NCI-H187 treated with DMSO at 0.1 percent for 48 hours (cell line): ENCODE measurements around the gene PFKFB4.

ENCODE experiments used
- DNase-seq: peaks from one replicate; lab custom pipeline; 2025; lab: John Stamatoyannopoulos, UW

The PFKFB4 gene

DNA sequence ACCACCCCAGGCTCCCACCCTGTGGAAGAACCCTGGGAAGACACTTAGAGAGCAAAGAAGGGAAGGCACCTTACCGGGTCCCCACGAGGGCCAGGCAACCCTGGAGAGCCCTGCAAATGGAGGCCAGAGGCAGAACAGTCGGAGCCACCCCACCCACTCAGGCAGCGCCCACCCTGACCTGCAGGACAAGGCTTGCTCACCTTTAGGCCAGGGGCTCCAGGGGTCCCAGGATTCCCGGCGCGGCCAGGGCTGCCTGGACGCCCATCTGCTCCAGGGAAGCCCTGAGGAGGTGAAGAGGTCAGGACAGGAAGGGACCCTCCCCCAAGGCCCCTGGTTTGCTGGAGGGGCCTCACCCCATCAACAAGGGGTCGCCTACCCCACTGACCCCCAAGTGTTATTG, 28.2 kb upstream of the PFKFB4 start:
- DNase-seq: no peak

DNA sequence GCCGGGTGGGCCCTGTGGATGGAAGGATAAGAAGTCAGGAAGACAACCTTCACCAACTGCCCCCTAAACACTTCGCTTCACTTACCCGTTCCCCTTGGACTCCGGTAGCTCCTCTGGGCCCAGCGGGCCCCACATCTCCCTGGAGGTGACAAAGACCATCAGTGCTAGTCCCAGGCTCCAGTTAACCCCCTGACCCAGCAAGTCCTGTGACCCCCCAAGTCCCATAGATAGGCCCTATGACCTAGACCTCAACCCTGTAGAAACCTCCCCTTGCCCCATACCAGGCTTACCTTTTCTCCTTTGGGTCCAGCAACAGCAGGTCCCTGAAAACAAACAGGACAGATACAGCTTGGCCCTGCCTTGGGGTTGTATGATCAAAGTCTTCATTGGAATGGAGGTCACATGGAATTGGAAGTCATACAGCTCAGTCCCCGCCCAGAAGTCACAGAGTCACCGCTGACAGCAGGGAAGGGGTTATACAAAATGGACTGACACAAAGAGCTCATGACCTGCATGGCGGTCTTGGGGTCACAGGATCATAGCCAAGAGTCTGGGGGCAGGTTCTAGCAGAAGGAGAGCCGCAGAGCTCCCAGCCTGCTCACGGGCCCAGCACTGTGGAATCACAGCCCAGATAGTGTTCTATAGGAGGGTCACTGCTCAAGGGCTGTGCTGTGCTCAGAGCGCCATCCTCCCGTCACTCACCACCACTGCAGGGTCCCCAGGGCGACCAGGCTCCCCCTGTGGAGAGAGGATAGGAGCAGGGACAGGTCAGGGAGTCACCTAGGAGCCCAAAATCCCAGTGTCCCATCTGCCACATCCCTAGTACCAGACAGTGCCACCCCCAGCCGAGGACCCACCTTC, 25.2 kb upstream of the PFKFB4 start:
- DNase-seq: no peak

DNA sequence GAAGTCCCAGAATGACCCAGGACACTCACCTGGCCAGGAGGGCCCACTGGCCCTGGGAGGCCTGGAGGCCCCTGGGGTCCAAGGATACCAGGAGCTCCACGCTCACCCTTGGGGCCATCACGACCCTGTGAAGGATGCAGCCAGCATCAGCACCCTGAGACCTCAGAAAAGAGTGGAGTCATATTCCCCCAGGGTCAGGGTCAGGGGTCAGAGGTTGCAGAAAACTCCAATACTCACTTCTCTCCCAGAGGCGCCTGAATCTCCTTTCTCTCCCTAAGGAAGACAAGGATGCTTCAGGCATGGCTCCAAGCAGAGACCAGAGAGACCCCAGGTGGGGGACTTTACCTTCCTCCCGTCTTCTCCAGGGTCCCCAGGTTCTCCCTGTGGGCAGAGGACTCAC, 20.0 kb upstream of the PFKFB4 start:
- no peak for DNase-seq

DNA sequence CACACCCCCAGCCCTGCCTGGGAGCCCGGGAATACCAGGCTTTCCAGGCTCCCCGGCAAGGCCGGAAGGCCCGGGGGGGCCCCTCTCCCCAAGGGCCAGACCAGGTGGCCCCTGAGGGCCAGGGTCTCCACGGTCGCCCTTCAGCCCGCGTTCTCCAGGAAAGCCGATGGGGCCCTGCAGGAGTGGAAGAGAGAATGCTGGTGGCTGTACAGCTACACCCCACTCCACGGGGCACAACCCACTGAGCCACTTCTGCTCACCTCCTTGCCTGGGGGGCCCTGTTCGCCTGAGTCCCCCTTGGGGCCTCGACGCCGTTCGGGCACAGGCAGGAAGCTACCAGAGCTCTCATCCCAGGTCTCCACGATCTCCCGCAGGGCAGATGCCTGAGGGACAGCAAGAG, 18.8 kb upstream of the PFKFB4 start:
- no peak for DNase-seq

DNA sequence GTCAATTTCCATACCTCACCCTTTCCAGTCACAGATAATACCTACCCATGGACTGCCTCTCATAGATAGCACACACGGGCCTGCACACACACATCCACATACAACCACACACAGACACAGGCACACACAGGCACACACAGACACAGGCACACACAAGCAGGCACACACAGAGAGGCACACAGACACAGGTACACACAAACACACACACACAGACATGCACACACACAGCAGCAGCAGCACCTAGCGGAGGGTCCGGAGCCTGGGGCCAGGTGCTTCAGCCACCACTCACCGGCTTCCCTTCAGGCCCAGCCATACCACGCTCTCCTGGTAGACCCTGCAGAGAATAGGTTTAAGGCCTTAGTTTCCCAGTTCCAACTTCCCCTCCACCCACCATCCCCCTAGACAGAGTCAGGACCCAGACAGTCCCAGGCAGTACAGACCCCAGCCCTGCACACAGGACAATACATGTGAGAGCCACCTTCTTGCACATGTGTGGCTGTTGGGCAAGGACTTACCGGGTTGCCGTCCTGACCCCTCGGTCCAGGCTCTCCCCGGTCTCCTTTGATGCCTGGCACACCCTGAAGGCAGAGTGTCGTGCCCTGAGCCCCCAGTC, 17.5 kb upstream of the PFKFB4 start:
- DNase-seq: no peak

DNA sequence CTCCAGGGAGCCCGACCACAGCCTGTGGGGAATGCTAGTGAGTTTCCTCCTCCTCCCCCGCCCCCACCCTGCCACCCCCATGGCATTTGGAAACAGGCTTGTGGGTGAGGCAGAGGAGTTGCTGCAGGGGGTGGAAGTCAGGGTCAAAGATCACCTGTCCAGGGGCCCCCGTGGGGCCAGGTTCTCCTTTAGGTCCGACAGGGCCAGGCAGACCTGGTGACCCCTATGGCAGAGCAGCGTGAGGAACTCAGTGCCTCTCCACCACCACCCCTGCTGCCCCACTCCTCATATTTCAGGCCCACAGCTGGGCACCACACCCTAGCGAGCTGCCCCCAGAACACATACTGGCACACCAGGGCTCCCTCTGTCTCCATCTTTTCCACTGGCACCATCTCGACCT, 15.9 kb upstream of the PFKFB4 start:
- no peak for DNase-seq

DNA sequence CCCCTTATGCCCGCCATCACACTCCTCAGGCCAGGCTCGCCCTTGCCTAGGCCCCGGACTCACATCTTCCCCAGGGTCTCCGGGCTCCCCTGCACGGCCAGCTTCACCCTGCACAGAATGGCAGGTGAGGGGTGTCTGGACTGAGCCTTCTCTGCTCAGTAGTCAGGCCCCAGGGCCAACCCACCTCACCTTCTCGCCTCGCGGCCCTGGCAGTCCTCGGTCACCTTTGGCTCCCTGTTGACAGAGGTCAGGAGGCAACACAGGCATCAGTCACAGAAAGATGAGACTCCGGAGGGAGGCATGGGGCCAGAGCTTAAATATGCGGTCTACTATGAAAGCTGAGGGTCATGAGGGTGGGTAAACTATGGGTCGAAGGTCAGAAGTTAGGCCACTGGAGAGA, 15.3 kb upstream of the PFKFB4 start:
- no peak for DNase-seq

DNA sequence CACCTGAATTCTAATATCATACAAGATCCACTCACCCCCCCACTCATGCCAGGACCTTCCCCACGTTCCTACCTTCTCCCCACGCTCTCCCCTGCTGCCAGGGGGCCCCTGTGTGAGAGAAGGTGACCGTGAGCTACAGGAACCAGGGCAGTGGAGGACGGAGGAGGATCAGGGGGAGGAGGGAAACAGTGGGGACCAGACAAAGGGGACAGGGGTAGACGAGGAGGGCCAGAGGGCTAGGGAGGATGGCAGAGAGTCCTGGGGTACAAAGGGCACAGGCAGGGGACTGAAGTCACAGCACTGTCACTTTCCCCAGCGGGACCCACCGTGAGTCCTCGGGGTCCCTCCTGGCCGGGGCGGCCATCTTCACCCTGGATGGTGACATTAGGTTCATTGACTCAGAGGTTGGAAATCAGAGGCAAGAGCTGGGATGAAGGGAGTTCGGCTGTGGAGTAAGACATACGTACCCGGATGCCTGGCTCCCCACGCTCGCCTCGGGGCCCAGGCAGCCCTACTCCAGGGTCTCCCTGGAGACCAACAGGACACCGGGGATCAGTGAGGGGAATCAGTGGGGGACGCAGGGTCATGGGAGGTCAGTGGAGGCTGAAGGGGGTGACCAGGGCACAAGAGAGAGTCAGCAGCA, 13.3 kb upstream of the PFKFB4 start:
- DNase-seq: no peak

DNA sequence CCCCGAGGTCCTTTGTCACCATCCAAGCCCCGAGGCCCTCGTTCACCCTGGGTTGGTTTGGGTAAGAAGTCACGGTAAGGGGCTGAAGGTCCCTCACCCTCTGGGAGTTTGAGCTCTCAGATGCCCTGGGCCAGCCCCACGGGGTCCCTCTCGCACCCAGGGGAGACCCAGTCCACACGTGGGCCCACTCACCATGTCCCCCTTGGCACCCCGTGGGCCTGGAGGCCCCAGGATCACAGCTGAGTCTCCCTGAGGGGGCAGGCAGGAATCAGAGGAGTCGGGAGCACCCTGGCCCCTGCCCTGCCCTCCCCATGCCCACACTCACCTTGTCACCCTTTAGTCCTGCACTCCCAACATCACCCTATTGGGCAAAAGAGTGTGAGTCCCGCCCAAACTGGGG, 12.8 kb upstream of the PFKFB4 start:
- no peak for DNase-seq

DNA sequence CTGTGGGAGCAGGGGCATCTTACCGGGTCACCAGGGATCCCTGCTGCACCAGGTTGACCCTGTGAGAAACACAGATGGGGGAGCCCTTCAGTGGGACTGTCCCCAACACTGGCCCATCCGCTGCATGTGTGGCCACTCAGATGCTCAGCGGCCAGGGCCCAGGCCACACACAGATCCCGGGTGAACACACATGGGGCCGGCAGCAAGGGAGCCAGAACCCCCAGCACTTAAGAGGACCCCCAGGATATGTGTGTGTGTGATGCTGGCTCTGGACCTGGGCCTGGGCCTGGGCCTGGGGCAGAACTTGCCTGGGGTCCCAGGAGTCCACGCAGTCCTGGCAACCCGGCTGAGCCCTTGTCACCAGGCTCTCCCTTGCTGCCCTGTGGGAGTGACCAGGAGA, 11.9 kb upstream of the PFKFB4 start:
- no peak for DNase-seq

DNA sequence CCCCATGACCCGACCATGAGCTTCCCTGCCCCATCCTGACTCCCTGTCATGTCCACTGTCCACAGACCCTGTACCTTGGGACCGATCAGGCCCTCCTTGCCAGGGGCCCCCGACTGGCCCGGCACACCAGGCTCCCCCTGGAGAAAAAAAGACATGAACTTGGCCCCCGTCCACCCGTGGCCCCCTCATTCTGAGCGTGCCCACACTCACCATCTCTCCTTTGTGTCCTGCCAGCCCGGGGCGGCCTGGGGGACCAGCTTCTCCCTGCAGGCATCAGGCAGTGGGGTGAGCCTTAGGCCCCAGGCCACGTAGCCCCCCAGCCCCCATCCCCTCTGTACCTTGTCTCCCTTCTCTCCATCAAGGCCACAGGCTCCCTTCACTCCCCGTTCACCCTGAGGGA, 10.9 kb upstream of the PFKFB4 start:
- no peak for DNase-seq

DNA sequence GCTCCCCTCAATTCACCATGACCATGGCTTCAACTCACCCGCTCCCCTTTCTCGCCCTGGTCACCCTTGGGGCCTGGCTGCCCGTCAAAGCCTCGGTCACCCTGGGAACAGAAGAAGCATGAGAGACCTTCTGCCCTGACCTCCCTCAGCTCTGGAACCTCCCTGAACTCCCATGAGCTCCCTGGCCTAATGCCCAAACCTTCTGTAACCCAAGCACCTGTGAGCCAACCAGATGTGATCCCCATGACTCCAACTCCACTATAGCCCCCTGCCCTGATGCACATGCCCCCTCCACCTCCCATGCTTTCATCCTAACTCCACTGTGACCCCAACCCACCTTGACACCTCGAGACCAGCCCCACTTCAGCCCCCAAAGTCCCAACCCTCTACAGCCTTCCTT, 10.5 kb upstream of the PFKFB4 start:
- DNase-seq: no peak

DNA sequence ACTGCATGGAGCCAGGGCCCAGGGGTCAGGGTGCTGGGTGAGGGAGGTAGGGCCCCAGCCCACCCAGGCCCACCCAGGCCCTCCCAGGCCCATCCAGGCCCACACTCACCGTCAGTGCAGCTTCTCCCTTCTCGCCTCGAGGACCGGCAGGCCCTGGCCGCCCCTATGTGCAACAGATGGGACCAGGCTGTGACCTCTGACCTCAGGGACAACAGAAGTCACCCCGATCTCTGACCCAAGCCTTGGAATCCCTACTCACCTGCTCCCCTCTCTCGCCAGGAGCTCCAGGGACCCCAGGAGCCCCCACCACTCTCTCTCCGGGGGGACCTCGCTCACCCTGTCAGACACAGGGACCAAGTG, 9.8 kb upstream of the PFKFB4 start:
- DNase-seq: no peak

DNA sequence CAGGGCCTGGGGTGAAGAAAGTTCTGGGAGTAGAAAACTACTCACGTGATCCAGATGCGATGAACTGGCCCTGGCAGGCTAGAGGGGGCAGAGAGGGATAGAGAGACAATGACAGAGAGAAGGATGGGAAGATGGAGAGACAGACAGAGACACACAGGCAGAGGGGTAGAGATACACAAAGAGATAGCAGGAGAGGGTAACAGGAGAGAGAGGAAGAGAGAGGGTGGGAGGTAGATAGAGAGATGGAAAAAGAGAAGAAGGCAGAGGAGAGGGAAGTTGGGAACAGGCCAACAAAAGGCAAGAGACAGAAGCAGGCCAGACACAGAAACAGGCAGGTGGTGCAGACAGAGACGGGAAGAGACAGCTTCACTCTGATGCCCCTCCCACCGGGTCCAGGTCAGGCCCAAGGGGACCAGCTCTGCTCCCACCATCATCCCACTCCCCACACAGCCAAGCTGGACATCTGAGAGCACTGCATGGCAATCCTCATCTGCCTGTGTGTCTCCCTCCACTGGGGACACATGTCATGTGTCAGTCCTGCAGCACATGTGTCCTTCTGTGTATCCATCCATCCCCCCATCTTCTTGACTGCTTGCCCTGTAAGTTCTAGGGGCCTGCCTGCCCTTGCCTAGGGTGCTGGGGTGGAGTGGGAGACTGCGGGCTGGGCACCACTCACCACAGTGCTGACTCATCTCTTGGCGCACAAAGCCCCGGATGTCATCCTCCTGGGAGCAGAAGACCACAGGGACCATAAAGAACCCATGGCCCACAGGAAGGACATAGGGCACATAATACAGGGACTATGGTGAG, 9.2 kb upstream of the PFKFB4 start:
- DNase-seq: no peak

DNA sequence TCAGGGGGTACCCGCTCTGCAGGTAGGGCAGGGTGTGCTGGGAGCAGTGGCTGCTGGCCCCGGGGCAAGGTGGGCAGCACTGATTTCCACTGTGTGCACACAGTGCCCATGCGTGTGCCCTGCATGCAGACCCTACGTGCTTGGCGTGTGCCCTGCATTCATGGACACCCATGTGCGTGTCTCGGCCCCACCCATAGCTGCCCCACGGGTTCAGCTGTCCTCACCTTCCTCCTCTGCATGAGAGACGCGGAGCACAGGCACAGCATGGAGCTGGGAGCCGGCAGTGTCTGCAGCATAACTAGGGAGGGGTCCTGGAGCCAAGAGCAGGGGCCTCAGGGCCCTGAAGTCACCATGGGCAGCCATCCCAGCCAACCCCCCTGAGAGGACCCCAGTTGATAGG, 8.6 kb upstream of the PFKFB4 start:
- DNase-seq: no peak

DNA sequence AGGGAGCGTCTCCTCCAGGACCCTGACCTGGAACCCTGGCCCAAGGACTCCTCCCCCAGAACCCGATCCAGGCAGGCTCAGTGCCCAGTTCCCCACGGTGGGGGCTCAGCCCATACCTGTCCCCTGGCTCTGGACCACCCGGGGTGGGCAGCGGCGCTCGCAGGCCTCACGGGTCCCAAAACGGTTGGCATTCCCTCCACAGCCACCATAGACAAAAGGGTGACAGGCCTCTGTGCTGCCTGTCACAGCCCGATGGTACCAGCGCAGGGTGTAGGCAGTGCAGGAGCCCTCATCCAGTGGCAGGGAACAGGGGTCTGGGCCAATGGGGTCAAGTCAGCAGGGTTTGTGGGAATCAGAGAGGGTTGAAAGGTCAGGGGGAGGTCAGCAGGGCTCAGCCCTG, 8.1 kb upstream of the PFKFB4 start:
- no peak for DNase-seq

DNA sequence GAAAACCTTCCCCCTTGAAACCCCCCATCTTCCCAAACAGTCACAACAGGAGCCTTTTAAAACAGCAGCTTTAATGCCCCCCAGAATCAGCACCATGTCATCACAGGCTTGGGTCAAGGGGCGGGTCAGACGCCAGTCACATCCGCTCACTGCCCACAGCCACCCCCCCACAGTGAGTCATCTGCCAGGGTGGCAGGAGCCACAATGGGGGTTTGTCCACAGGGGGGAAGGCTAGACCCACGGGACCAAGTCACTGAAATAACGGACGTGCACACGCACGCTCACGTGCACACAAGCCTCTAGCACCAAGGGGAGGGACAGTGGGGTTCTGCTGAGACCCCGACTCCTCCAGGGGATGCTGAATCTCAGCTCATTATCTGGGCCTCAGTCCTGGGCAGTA, 7.4 kb upstream of the PFKFB4 start:
- no peak for DNase-seq

DNA sequence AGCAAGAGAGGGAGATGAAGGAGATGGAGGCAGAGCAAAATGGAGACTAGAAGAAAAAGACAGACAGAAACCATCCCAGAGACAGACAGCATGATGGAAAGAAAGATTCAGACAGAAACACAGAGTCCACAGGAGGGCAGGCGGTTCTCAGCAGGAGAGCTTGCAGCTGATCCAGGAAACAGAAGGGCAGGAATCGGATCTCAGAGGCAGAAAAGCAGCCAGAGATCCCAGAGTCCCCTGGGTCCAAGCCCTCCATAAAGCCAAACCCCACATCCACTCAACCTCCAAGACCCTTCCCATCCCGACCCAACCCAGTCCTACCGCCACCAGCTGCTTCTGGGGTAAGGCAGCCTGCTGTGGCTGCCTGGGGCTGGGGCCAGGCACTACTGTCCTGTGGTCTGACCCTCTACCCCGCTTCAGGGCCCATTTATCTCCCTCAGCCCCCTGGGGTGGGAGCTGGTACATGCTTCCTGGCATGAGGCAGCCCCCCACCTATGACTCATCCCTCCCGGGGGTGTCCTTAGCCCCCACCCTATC, 6.8 kb upstream of the PFKFB4 start, which contains the start of gene UCN2:
Gene UCN2, minus strand, starts transcription at position 400 of the 537 bp plus-strand sequence. CDS start 657 bp downstream, outside the sequence.
- DNase-seq: no peak

DNA sequence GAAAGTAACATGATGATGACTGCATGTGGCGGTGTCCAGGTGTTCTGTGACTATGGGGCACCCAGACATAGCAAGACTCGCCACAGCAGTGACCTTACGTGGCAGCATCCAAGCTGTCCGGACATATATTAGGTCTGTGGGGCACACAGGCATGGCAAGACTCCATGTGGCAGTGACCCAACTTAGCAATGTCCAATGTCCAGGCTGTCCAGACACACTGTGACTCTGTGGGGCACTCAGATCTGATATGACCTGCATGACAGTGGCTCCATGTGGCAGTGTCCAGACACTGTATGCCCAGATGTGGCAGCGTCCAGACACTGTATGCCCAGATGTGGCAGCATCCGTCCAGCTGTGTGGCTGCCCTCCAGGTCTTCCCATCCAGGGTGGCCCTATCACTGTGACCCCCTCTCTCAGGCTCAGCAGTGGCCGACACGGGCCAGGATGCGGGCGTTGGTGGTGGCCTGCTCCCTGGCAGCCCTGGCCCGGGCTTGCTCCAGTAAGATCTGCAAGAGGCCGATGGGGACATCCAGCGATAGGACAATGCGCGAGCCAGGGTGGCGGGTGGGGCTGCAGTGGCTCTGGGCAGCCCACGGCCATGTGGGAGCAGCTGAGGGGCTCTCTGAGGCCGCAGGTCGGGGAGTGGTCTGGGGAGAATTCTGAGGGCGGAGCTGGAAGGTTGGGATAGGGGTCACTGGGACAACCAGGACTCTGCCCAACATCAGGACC, 5.9 kb upstream of the PFKFB4 start:
- DNase-seq: no peak

DNA sequence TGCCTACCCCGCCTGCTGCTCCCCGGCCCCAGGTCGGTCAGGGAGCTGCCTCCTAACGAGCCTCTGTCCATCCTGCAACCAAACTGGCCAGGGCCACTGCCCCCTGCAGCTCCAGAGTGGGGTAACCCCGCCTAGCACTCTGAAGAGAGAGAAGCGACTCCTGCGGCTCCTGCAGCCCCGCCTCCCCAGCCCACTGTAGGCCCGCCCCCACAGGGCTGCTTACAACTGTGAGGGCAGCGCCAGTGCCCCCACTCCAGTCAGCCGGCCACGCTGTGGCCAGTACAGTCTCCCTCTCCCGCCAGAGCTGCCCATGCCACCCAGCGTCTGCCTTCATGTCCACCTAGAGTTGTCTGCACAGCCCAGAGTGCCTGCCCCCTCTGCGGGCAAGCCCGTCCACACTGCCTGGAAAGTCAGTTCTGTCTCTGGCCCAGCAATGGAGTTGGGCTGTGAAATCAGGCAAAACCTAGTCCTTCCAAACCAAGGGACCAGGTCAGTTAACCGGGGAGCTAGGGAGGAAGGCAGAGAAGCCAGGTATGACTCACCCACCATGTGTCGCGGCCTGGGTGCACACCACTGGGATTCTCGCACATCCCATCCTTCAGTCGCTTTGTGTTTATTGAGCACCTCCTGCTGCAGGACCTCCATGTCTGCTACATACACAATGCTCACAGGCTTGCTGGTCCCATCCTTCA, 4.6 kb upstream of the PFKFB4 start:
- DNase-seq: no peak

DNA sequence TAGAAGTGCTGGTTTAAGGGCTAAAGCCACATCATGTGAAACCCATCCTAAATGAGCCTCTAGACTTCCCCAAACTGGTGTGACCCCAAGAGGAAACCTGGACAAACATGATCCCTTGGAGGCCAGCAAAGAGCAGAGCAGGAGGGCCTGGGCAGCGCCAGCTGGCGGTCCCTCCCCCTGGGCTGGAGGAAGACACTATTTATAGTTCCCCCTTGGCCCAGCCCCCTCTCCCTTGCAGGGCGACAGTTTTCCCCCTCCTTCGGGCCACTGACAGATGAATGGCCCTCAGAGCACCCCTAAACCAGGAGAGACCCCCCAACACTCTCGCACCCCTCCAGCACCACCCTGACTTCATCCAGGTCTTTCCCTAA, 4.0 kb upstream of the PFKFB4 start:
- DNase-seq: no peak
